ENCODE data around the gene CDKN1C.

DNA sequence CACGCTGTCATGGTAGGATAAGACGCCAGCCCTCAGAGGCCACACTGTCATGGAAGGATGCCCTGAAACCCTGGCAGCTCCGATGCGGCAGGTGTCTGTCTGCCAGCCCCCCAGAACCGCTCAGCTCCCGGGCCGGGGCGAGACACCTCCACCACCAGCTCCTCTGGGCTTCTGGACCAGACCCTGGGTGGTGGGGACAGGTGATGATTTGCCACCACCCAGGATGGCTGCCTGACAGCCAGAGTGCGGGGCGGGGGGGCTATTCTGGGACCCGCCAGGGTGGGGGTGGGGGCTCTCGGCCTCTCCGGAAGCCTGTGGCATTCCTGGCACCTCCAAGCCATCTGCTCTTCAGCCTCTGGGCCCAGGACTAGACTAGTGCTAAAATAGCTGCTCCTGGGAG lies 34.3 kb upstream of the CDKN1C start:
- TF ChIP-seq EZH2phosphoT487 (conservative IDR thresholded peaks at IDR 0.05; ENCODE audit: low read length) = no peak
- TF ChIP-seq, protein P1, sequence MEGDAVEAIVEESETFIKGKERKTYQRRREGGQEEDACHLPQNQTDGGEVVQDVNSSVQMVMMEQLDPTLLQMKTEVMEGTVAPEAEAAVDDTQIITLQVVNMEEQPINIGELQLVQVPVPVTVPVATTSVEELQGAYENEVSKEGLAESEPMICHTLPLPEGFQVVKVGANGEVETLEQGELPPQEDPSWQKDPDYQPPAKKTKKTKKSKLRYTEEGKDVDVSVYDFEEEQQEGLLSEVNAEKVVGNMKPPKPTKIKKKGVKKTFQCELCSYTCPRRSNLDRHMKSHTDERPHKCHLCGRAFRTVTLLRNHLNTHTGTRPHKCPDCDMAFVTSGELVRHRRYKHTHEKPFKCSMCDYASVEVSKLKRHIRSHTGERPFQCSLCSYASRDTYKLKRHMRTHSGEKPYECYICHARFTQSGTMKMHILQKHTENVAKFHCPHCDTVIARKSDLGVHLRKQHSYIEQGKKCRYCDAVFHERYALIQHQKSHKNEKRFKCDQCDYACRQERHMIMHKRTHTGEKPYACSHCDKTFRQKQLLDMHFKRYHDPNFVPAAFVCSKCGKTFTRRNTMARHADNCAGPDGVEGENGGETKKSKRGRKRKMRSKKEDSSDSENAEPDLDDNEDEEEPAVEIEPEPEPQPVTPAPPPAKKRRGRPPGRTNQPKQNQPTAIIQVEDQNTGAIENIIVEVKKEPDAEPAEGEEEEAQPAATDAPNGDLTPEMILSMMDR (IDR thresholded peaks at IDR 0.05; ENCODE audit: insufficient read depth, low read length, poor library complexity, severe bottlenecking) = no peak
